Suppressor macrophage treated with lipopolysaccharide for 1 hour (primary cell): ENCODE measurements around the gene GALR2.

ENCODE experiments used
- DNase-seq, 3 donors: peaks; one replicate each; pipeline ENCODE4 v3.0.0-alpha.2; 2020 to 2022

GALR2 gene

DNA sequence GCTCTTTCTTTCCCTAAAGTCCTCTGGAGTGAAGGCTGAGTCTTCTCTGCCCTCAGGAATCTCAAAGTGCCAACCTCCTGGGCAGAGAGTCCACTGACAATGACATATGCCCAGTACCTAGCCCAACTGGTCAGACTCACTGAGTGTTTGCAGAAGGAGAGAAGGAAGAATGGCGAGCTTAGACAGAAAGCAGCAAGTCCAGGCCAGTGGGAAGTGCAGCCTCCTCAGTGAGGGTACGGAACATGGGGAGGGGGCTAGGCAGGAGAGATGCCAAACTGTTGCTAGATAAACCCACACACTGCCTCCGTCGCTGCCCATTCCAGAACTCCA, 28.3 kb downstream of the GALR2 start:
- no peak for DNase-seq

GRCh38 chr17:76103274-76104139, 28.9 kb downstream of the GALR2 start, which contains the start of gene EXOC7:
EXOC7 (minus strand) TSS chr17:76103787; CDS start chr17:76103692, 95 bp downstream.
- DNase-seq, result peak; percentile 97 to 99 (median 98)

DNA sequence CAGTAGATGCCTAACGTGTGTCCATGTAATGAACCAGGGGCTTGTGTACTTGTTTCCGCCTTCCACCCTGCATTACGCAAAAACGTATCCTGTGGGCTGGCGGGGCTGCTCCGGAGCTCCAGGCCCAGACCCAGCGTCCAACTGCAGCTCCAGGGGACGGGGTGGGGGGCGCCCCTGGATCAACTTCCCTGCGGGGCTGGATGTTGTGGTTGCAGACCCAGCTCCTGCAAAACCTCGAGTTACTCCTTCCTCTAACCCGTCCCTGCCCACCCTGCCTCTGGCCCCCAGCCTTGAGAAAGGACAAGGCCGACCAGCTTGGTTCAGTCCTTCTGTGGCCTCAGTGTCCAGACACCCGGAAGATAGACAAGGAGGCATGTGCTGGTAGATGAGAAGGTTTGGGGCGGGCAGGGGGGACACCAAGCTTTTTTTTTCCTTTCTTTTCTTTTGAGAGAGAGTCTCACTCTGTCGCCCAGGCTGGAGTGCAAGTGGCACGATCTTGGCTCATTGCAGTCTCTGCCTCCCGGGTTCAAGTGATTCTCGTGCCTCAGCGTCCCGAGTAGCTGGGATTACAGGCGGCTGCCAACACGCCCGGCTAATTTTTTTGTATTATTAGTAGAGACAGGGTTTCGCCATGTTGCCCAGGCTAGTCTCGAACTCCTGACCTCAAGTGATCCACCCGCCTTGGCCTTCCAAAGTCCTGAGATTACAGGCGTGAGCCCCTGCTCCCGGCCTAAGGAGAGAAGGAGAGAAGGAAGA, 29.7 kb downstream of the GALR2 start:
- peak in 1 of 3 donors; percentile 30 for DNase-seq

DNA sequence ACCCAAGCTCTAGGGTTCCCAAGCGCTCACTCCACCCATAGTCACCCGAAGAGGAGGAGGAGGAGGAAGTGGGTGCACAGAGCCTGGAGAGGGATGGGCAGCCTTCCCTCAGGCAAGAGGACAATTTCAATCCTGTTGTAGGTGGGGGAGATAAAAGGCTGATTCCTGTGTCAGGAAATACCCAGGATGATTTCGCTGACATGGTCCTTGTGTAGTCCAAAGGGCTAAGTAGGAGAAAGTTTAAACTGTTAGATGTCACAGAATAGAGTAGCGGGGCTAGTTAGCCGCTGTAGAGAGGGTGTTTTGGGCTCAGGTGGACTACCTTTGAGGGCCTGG, 30.3 kb downstream of the GALR2 start:
- DNase-seq, result peak in 1 of 3 donors; percentile 22

- DNase-seq, result no peak
Observed at GRCh38 chr17:76106703-76107102, 32.1 kb downstream of the GALR2 start.

- peak in 1 of 3 donors; percentile 24 for DNase-seq
Observed at GRCh38 chr17:76107509-76107908, 32.9 kb downstream of the GALR2 start.

- no peak for DNase-seq
Observed at GRCh38 chr17:76111956-76112355, 37.4 kb downstream of the GALR2 start.

DNA sequence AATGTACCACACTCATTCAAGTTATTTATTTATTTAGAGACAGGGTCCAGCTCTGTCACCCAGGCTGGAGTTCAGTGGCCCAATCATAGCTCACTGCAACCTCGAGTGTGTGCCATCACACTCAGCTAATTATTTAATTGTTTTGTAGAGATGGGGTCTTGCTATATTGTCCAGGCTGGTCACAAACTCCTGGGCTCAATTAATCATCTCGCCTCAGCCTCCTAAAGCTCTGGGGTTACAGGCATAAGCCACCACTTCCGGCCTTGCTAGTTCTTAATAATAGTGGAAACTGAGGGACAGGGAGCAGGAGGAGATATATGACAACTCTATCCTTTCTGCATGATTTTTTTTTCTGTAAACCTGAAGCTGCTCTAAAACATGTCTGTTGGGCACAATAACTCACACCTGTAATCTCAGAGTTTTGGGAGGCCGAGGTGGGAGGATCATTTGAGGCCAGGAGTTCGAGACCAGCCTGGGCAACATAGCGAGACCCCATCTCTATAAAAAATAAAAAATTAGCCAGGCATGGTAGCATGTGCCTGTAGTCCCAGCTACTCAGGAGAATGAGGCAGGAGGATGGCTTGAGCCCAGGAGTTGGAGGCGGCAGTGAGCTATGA, 40.7 kb downstream of the GALR2 start:
- DNase-seq, result no peak

- DNase-seq, result no peak
Observed at GRCh38 chr17:76119409-76120371, 45.1 kb downstream of the GALR2 start.

GRCh38 chr17:76120658-76121008, 46.1 kb downstream of the GALR2 start:
- DNase-seq, result no peak

- peak in 1 of 3 donors; percentile 45 for DNase-seq
Observed at GRCh38 chr17:76121932-76122430, 47.4 kb downstream of the GALR2 start.

DNA sequence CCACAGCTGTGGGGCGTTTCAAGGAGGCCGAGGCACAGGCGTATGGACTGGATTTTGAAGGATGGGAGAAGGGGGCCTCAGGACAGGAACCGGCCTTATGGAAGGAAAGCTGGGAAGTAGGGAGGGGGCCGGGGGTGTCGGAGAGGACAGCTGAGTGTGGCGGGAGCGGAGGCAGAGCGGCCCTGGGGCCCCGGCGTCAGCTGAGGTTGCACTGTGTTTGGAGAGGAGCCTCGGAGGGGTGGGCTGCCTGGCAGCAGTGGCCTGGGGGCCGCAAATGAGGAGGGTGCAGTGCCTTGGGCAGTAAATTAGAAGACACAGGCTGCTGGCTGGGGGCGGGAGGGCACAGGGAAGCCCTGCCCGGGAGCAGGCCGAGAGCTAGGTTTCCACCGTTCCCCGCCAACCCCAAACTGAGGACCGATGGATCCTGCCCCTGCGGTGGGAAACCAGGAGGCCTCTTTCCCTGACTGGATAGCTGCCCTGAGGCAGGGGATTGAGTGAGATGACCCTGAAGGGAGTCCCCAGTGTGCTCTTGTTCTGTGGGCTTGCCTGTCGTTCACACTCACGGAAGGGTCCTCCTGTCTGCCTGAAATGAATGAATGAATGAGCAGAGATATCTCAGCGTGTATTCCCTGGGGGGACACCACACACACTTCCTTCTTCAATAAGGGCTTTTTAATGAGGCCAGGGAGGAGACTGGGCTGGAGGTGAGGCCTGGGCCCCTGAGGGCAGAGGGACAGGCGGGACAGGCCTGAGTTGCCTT, 48.0 kb downstream of the GALR2 start:
- DNase-seq, result no peak

DNA sequence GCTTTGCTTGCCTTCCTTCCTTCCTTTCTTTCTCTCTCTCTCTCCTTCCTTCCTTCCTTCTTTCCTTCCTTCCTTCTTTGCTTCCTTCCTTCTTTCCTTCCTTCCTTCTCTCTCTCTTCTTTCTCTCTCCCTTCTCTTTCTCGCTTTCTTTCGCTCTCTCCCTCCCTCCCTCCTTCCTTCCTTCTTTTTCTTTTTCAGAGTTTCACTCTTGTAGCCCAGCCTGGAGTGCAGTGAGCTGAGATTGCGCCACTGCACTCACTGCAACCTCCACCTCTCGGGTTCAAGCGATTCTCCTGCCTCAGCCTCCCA, 48.6 kb downstream of the GALR2 start:
- DNase-seq, result no peak

- DNase-seq, result no peak
Observed at GRCh38 chr17:76123749-76124581, 49.4 kb downstream of the GALR2 start.

- no peak for DNase-seq
Observed at GRCh38 chr17:76124582-76125390, 50.2 kb downstream of the GALR2 start.

GRCh38 chr17:76125391-76125675, 50.8 kb downstream of the GALR2 start:
- no peak for DNase-seq

GRCh38 chr17:76125922-76126321, 51.3 kb downstream of the GALR2 start:
- DNase-seq, result no peak
